Subcutaneous adipose tissue (tissue), 4 donors: ENCODE results near the gene PDXK. TPM values are rescaled to one million over a fixed set of nuclear protein-coding genes. Genes with fewer than 3 reads are reported as not detected.

ENCODE experiments used
- total RNA-seq, 4 donors: library from RNA; depleted of rRNA; stranded (reverse); fragments of >200 nt; gene quantifications; one replicate each; pipeline ENCODE4 v1.1.0, GENCODE V29; 2016
- TF ChIP-seq, protein P1 (sequence below): fragments of 450-650 bp; IDR thresholded peaks from one replicate; pipeline ENCODE4 v1.5.1; 2016; ENCODE audit warnings: low read depth, mild to moderate bottlenecking, control low read depth, antibody characterized with exemption, moderate library complexity

The PDXK gene
- total RNA-seq, 4 donors from 2014 or later, result 63.6 to 261 (median 72.6) TPM

GRCh38 chr21:43764576-43765495 lies 45.9 kb downstream of the PDXK start:
- TF ChIP-seq, protein P1, sequence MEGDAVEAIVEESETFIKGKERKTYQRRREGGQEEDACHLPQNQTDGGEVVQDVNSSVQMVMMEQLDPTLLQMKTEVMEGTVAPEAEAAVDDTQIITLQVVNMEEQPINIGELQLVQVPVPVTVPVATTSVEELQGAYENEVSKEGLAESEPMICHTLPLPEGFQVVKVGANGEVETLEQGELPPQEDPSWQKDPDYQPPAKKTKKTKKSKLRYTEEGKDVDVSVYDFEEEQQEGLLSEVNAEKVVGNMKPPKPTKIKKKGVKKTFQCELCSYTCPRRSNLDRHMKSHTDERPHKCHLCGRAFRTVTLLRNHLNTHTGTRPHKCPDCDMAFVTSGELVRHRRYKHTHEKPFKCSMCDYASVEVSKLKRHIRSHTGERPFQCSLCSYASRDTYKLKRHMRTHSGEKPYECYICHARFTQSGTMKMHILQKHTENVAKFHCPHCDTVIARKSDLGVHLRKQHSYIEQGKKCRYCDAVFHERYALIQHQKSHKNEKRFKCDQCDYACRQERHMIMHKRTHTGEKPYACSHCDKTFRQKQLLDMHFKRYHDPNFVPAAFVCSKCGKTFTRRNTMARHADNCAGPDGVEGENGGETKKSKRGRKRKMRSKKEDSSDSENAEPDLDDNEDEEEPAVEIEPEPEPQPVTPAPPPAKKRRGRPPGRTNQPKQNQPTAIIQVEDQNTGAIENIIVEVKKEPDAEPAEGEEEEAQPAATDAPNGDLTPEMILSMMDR, result no peak

DNA sequence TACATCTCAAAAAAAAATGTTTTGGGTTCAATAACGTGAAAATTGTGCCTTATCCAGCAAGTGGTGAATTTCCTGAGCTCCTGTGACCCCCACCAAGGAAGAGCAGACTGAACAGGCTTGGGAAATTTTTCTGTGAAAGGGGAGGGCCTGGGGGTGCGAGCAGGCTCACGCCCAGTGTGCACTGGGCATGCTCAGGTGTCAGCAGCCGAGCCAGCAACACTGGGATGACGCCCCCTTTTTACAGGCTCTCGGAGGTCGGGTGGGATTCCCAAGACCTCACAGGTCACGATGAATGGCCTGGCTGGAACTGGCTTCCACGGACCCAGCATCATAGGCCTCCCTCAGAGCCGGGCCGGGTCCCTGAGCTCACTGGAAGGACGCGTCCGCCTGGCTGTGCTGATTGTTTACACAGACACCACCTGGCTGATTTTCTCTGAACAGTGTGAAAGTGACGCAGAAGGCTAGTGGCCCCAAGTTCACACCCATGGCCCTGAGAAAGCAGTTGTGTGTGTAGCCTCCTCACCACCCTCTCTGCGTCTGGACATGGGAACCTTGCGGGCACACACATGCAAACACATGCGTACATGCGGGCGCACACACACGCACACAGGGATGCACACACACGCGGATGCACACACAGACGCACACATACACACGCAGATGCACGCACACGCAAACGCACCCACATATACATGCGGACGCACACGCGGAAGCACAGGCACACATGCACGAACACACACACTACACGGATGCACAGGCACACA lies 48.0 kb downstream of the PDXK start:
- TF ChIP-seq, protein P1, result no peak

- TF ChIP-seq, protein P1, result no peak
Measured at GRCh38 chr21:43767498-43767983, 48.6 kb downstream of the PDXK start.

- TF ChIP-seq, protein P1, result no peak
Measured at GRCh38 chr21:43767984-43768867, 49.3 kb downstream of the PDXK start.

GRCh38 chr21:43768868-43769167 lies 49.9 kb downstream of the PDXK start:
- TF ChIP-seq, protein P1, result no peak

- TF ChIP-seq, protein P1, result no peak
Measured at GRCh38 chr21:43769325-43769958, 50.5 kb downstream of the PDXK start.
